Keratinocyte (primary cell): ENCODE measurements around the gene MRPL24. TPM values are rescaled to one million over a fixed set of nuclear protein-coding genes. Genes with fewer than 3 reads are reported as not detected.

Experiments
- DNase-seq: peaks from one replicate; pipeline ENCODE4 v3.0.0-alpha.2; 2011; ENCODE audit warnings: low read depth, missing footprints, low spot score
- FAIRE-seq: peaks from 2 replicates; lab custom pipeline; 2011; peaks lifted over from hg19 to GRCh38; lab: Jason Lieb, UNC
- H2AFZ ChIP-seq: 2 replicates; pipeline ENCODE4 v1.6.0; 2012; ENCODE audit warnings: low read length, control low read depth, inconsistent platforms; ENCODE audit not compliant: control insufficient read depth
- H3K27ac ChIP-seq: 2 replicates; pipeline ENCODE4 v1.5.1; 2011; ENCODE audit warnings: low read length; ENCODE audit not compliant: control insufficient read depth, insufficient read depth
- H3K27me3 ChIP-seq: 3 replicates; pipeline ENCODE4 v1.6.0; 2011; ENCODE audit warnings: low read length; ENCODE audit not compliant: control insufficient read depth, insufficient read depth; ENCODE audit errors: extremely low read depth
- H3K36me3 ChIP-seq, 2 experiments: 2 replicates in 1 of 2; 3 replicates in 1 of 2; pipeline ENCODE4 v1.5.1; 2011; ENCODE audit warnings: low read length in 2 of 2, mild to moderate bottlenecking in 1 of 2; ENCODE audit not compliant: control insufficient read depth in 2 of 2, insufficient read depth in 2 of 2; ENCODE audit errors: extremely low read depth in 1 of 2
- H3K4me1 ChIP-seq: 3 replicates; pipeline ENCODE4 v1.5.1; 2011; ENCODE audit warnings: low read length; ENCODE audit not compliant: control insufficient read depth, insufficient read depth; ENCODE audit errors: extremely low read depth
- H3K4me2 ChIP-seq: 3 replicates; pipeline ENCODE4 v1.6.0; 2011; ENCODE audit warnings: low read depth, low read length; ENCODE audit not compliant: control insufficient read depth, insufficient read depth; ENCODE audit errors: extremely low read depth
- H3K4me3 ChIP-seq, 3 experiments: fragments of 200-600 bp in 1 of 3; sonication (generic) in 1 of 3; 2 replicates in 2 of 3; 3 replicates in 1 of 3; pipeline ENCODE4 v1.5.1; 2011 to 2016; ENCODE audit warnings: low read length in 3 of 3, mild to moderate bottlenecking in 3 of 3, control low read depth in 2 of 3, inconsistent platforms in 1 of 3, low read depth in 1 of 3, mixed read lengths in 1 of 3, mixed run types in 1 of 3, moderate library complexity in 1 of 3; ENCODE audit not compliant: control insufficient read depth in 2 of 3, insufficient read depth in 2 of 3; ENCODE audit errors: extremely low read depth in 1 of 3
- H3K79me2 ChIP-seq: 2 replicates; pipeline ENCODE4 v1.6.0; 2012; ENCODE audit warnings: low read length; ENCODE audit not compliant: control insufficient read depth, insufficient read depth
- H3K9ac ChIP-seq: 3 replicates; pipeline ENCODE4 v1.6.0; 2011; ENCODE audit warnings: low read length; ENCODE audit not compliant: control insufficient read depth, insufficient read depth; ENCODE audit errors: extremely low read depth
- H3K9me1 ChIP-seq: 3 replicates; pipeline ENCODE4 v1.6.0; 2011; ENCODE audit warnings: low read length; ENCODE audit not compliant: control insufficient read depth, insufficient read depth; ENCODE audit errors: extremely low read depth
- H3K9me3 ChIP-seq: 2 replicates; pipeline ENCODE4 v1.5.1; 2012; ENCODE audit warnings: low read depth, low read length; ENCODE audit not compliant: control insufficient read depth
- H4K20me1 ChIP-seq: 3 replicates; pipeline ENCODE4 v1.6.0; 2011; ENCODE audit warnings: low read length; ENCODE audit not compliant: control insufficient read depth, insufficient read depth; ENCODE audit errors: extremely low read depth
- EZH2 ChIP-seq: IDR thresholded peaks from one replicate; pipeline ENCODE4 v1.6.1; 2012; ENCODE audit warnings: inconsistent platforms, mild to moderate bottlenecking, low read length, moderate library complexity
- dilution Hi-C: fragments of 300-500 bp; cut with MboI; formaldehyde crosslinking; loops from one replicate; pipeline ENCODE4 v1.7.0; 2020; ENCODE audit warnings: low sequenced_read_pairs; ENCODE audit not compliant: extremely low pct_ligation_motif_present
- polyA plus RNA-seq, 5 experiments: library from polyadenylated mRNA; depleted of rRNA in 3 of 5; stranded (reverse) in 3 of 5; stranded (forward) in 1 of 5; unstranded in 1 of 5; fragments of >200 nt; gene quantifications; 1 replicate in 1 of 5; 2 replicates in 3 of 5; 3 replicates in 1 of 5; pipeline versions ENCODE4 v1.2.1 to v1.2.3, GENCODE V29; 2011 to 2012; ENCODE audit warnings: missing spikeins in 2 of 5, low read depth in 1 of 5, low replicate concordance in 1 of 5
- TF ChIP-seq, protein P1 (sequence below), 3 experiments: IDR thresholded peaks in 1 of 3; conservative IDR thresholded peaks in 1 of 3; optimal IDR thresholded peaks in 1 of 3; 2 replicates in 2 of 3; 3 replicates in 1 of 3; pipeline versions ENCODE3 to v1.5.1; 2011; ENCODE audit warnings: low read length in 3 of 3, mild to moderate bottlenecking in 3 of 3, moderate library complexity in 2 of 3, control low read depth in 1 of 3, inconsistent platforms in 1 of 3; ENCODE audit not compliant: insufficient read depth in 2 of 3; ENCODE audit errors: extremely low read depth in 1 of 3

MRPL24 gene
- polyA plus RNA-seq, 1 donor (not counting 4 experiments of a cell fraction or from before 2014, with no cell fraction given): 157 TPM

GRCh38 chr1:156772728-156773497, 32.0 kb upstream of the MRPL24 start:
- FAIRE-seq (no peak), DNase-seq (no peak)
- Histone ChIP-seq H3K79me2 (peaks cover 90% of the 10 kb centered on the region), H3K36me3 (peaks cover 9 to 10% of the 10 kb centered on the region in 2 experiments), H3K9me3 (no peaks in the 10 kb centered on the region), H3K4me2 (peak overlapping the region; percentile 18), H3K9ac (no peak overlapping the region), H3K4me1 (peaks cover 14% of the 10 kb centered on the region), H3K27me3 (no peaks in the 10 kb centered on the region), H3K9me1 (peaks cover 3% of the 10 kb centered on the region), H3K27ac (no peak overlapping the region), H2AFZ (no peak overlapping the region), H3K4me3 (no peak overlapping the region), H4K20me1 (peaks cover 10% of the 10 kb centered on the region)
- dilution Hi-C loops: no loop called here
- TF ChIP-seq, protein P1, sequence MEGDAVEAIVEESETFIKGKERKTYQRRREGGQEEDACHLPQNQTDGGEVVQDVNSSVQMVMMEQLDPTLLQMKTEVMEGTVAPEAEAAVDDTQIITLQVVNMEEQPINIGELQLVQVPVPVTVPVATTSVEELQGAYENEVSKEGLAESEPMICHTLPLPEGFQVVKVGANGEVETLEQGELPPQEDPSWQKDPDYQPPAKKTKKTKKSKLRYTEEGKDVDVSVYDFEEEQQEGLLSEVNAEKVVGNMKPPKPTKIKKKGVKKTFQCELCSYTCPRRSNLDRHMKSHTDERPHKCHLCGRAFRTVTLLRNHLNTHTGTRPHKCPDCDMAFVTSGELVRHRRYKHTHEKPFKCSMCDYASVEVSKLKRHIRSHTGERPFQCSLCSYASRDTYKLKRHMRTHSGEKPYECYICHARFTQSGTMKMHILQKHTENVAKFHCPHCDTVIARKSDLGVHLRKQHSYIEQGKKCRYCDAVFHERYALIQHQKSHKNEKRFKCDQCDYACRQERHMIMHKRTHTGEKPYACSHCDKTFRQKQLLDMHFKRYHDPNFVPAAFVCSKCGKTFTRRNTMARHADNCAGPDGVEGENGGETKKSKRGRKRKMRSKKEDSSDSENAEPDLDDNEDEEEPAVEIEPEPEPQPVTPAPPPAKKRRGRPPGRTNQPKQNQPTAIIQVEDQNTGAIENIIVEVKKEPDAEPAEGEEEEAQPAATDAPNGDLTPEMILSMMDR (optimal IDR thresholded peaks at IDR 0.05 in 1 of 3, IDR thresholded peaks at IDR 0.05 in 1 of 3, conservative IDR thresholded peaks at IDR 0.05 in 1 of 3; ENCODE audit: extremely low read depth in 1 of 3, insufficient read depth in 2 of 3, low read length in 3 of 3): no peak
- no peak for TF ChIP-seq EZH2

- H3K27me3 ChIP-seq: no peaks in the 10 kb centered on the region
- H2AFZ ChIP-seq: no peak overlapping the region
- H3K79me2 ChIP-seq: peaks cover 89% of the 10 kb centered on the region
- peaks cover 12% of the 10 kb centered on the region for H3K4me1 ChIP-seq
- no peak overlapping the region for H3K9ac ChIP-seq
- H3K4me2 ChIP-seq: no peak overlapping the region
- no peak overlapping the region for H3K4me3 ChIP-seq
- peaks cover 9 to 10% of the 10 kb centered on the region in 2 experiments for H3K36me3 ChIP-seq
- H3K9me1 ChIP-seq: peaks cover 3% of the 10 kb centered on the region
- no peak for TF ChIP-seq EZH2
- TF ChIP-seq, protein P1 (optimal IDR thresholded peaks at IDR 0.05 in 1 of 3, IDR thresholded peaks at IDR 0.05 in 1 of 3, conservative IDR thresholded peaks at IDR 0.05 in 1 of 3; ENCODE audit: extremely low read depth in 1 of 3, insufficient read depth in 2 of 3, low read length in 3 of 3): no peak
- dilution Hi-C loops: no loop called here
- no peak for FAIRE-seq
- peaks cover 10% of the 10 kb centered on the region for H4K20me1 ChIP-seq
- no peak overlapping the region for H3K27ac ChIP-seq
- no peak for DNase-seq
- no peaks in the 10 kb centered on the region for H3K9me3 ChIP-seq
Observed at GRCh38 chr1:156772222-156772621, 31.3 kb upstream of the MRPL24 start.
